ENCODE data around the gene ANKRD66. TPM values are rescaled to one million over a fixed set of nuclear protein-coding genes. Genes with fewer than 3 reads are reported as not detected.
"Not testable (repeated sequence)": the region's sequence is repeated elsewhere in the genome, so short reads cannot be mapped to it uniquely, and the experiment has no call there.

Gene ANKRD66
- total RNA-seq, 1 donor from 2014 or later, result not detected

GRCh38 chr6:46772762-46773161, 26.0 kb downstream of the ANKRD66 start:
- no peaks in the 10 kb centered on the region for H3K36me3 Mint-ChIP-seq (ENCODE audit: low read depth)

GRCh38 chr6:46773201-46773855, 26.6 kb downstream of the ANKRD66 start:
- Mint-ChIP-seq H3K27me3 (ENCODE audit: low read depth) (peaks cover 5% of the 10 kb centered on the region), H3K9me3 (ENCODE audit: low read depth) (no peaks in the 10 kb centered on the region), H3K27ac (ENCODE audit: unreplicated experiment) (no peak overlapping the region), H3K4me3 (ENCODE audit: unreplicated experiment) (no peak overlapping the region), H3K4me1 (ENCODE audit: low read depth) (no peaks in the 10 kb centered on the region), H3K36me3 (ENCODE audit: low read depth) (no peaks in the 10 kb centered on the region)
- no peak for DNase-seq (ENCODE audit: low spot score)
- TF ChIP-seq CTCF (IDR thresholded peaks at IDR 0.05), result no peak

More at GRCh38 chr6:46772762-46773161, 26.0 kb downstream of the ANKRD66 start:
- H3K27ac Mint-ChIP-seq (ENCODE audit: unreplicated experiment), result no peak overlapping the region
- DNase-seq (ENCODE audit: low spot score), result no peak
- peaks cover 5% of the 10 kb centered on the region for H3K27me3 Mint-ChIP-seq (ENCODE audit: low read depth)
- no peak overlapping the region for H3K4me3 Mint-ChIP-seq (ENCODE audit: unreplicated experiment)
- TF ChIP-seq CTCF (IDR thresholded peaks at IDR 0.05), result no peak
- peaks cover 3% of the 10 kb centered on the region for H3K9me3 Mint-ChIP-seq (ENCODE audit: low read depth)
- no peaks in the 10 kb centered on the region for H3K4me1 Mint-ChIP-seq (ENCODE audit: low read depth)

GRCh38 chr6:46774736-46775135, 28.0 kb downstream of the ANKRD66 start:
- H3K36me3 Mint-ChIP-seq (ENCODE audit: low read depth); H3K9me3 Mint-ChIP-seq (ENCODE audit: low read depth); H3K4me3 Mint-ChIP-seq (ENCODE audit: unreplicated experiment); H3K4me1 Mint-ChIP-seq (ENCODE audit: low read depth); H3K27ac Mint-ChIP-seq (ENCODE audit: unreplicated experiment); H3K27me3 Mint-ChIP-seq (ENCODE audit: low read depth): not testable (repeated sequence)
- peak; percentile 85 for DNase-seq (ENCODE audit: low spot score)

- H3K4me1 Mint-ChIP-seq (ENCODE audit: low read depth), result no peaks in the 10 kb centered on the region
- DNase-seq (ENCODE audit: low spot score), result no peak
- peaks cover 6% of the 10 kb centered on the region for H3K27me3 Mint-ChIP-seq (ENCODE audit: low read depth)
- H3K9me3 Mint-ChIP-seq (ENCODE audit: low read depth), result no peaks in the 10 kb centered on the region
- H3K36me3 Mint-ChIP-seq (ENCODE audit: low read depth), result no peaks in the 10 kb centered on the region
- H3K27ac Mint-ChIP-seq (ENCODE audit: unreplicated experiment), result no peak overlapping the region
- H3K4me3 Mint-ChIP-seq (ENCODE audit: unreplicated experiment), result no peak overlapping the region
- TF ChIP-seq CTCF (IDR thresholded peaks at IDR 0.05), result no peak
These were observed 29.5 kb downstream of the ANKRD66 start for GRCh38 chr6:46776070-46776712.

- Mint-ChIP-seq H3K27ac (ENCODE audit: unreplicated experiment) (no peak overlapping the region), H3K36me3 (ENCODE audit: low read depth) (no peaks in the 10 kb centered on the region), H3K27me3 (ENCODE audit: low read depth) (peaks cover 6% of the 10 kb centered on the region), H3K4me1 (ENCODE audit: low read depth) (no peaks in the 10 kb centered on the region), H3K9me3 (ENCODE audit: low read depth) (no peaks in the 10 kb centered on the region), H3K4me3 (ENCODE audit: unreplicated experiment) (no peak overlapping the region)
- no peak for TF ChIP-seq CTCF (IDR thresholded peaks at IDR 0.05)
- DNase-seq (ENCODE audit: low spot score), result no peak
These were observed 31.0 kb downstream of the ANKRD66 start for GRCh38 chr6:46777476-46778346.
